Hematopoietic multipotent progenitor cell (in vitro differentiated cells): ENCODE measurements around the gene PRC1. TPM values are rescaled to one million over a fixed set of nuclear protein-coding genes. Genes with fewer than 3 reads are reported as not detected.

Experiments used
- small RNA-seq: library from RNA; depleted of rRNA; stranded (forward); fragments of <200 nt; gene quantifications from one replicate; pipeline ENCODE3, GENCODE V24; 2012
- total RNA-seq: library from RNA; depleted of rRNA; stranded (reverse); fragments of >200 nt; gene quantifications from one replicate; pipeline ENCODE4 v1.2.3, GENCODE V29; 2012

The PRC1 gene
- total RNA-seq, 1 donor = 28.8 TPM

Small RNA genes lying within 50 kb of the gene (small RNA-seq; reads per million reads assigned to genes)
- gene RF00019 = not detected

Other genes with a start within 250 kb of the PRC1 start
- gene FURIN, start 125.9 kb downstream of the PRC1 start, total RNA-seq = 124 TPM
- 229 TPM for gene FES, start 110.0 kb downstream of the PRC1 start, total RNA-seq
- 224 TPM for gene MAN2A2, start 91.2 kb downstream of the PRC1 start, total RNA-seq
- 26.9 TPM for gene HDDC3, start 62.0 kb downstream of the PRC1 start, total RNA-seq
- 116 TPM for gene UNC45A, start 59.2 kb downstream of the PRC1 start, total RNA-seq
- gene RCCD1, start 39.7 kb downstream of the PRC1 start, total RNA-seq = 13.7 TPM
- gene VPS33B, start 28.1 kb upstream of the PRC1 start, total RNA-seq = 8.3 TPM
- gene SV2B, start 105.7 kb upstream of the PRC1 start, total RNA-seq = 0.27 TPM